ENCODE data around the gene RTEL1.

The RTEL1 gene

GRCh38 chr20:63673951-63674350, 15.8 kb downstream of the RTEL1 start:
- no peak overlapping the region for H3K4me3 ChIP-seq (ENCODE audit: low read depth, low read length)
- no peak for DNase-seq (ENCODE audit: low read depth, low spot score)
- no peak for TF ChIP-seq CTCF (IDR thresholded peaks at IDR 0.05; ENCODE audit: low read depth, low read length)
- in situ Hi-C loops (cut with HindIII; ENCODE audit: low sequenced_read_pairs) = no loop called here

DNA sequence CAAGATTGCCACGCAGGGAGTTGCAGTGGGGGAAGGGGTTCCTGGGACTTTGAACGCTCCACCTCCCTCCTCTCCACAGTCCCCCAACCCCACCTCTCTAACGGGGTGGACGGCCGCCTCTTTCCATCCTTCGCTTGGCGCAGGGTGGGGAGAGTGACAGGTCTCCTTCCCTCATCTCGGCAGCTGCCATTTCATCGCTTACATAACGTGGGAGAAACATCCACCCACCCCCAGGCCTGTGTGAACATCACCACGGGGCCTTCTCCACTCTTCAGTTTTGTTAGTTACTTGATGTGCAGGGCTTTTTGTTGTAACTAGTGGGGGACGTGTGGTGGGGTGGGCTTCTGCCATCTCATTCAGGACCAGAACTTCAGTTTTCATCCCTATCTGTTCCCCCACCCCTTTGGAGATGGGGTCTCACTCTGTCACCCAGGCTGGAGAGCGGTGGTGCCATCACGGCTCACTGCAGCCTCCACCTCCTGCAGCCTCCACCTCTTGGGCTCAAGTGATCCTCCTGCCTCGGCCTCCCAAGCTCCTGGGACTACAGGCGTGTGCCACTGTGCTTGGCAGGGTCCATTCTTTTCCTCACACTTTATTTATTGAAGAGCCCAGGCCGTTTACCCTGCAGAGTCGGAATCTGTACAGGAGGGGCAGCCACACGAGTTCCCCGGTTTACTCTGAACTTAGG, 17.7 kb downstream of the RTEL1 start:
- no peak for DNase-seq (ENCODE audit: low read depth, low spot score)
- TF ChIP-seq CTCF (IDR thresholded peaks at IDR 0.05; ENCODE audit: low read depth, low read length) = no peak
- in situ Hi-C loops (cut with HindIII; ENCODE audit: low sequenced_read_pairs) = no loop called here
- no peak overlapping the region for H3K4me3 ChIP-seq (ENCODE audit: low read depth, low read length)

- TF ChIP-seq CTCF (IDR thresholded peaks at IDR 0.05; ENCODE audit: low read depth, low read length) = no peak
- no peak overlapping the region for H3K4me3 ChIP-seq (ENCODE audit: low read depth, low read length)
- DNase-seq (ENCODE audit: low read depth, low spot score) = no peak
- in situ Hi-C loops (cut with HindIII; ENCODE audit: low sequenced_read_pairs) = no loop called here
These were observed 20.0 kb downstream of the RTEL1 start for GRCh38 chr20:63678071-63678470.

- no peak overlapping the region for H3K4me3 ChIP-seq (ENCODE audit: low read depth, low read length)
- DNase-seq (ENCODE audit: low read depth, low spot score) = no peak
- in situ Hi-C loops (cut with HindIII; ENCODE audit: low sequenced_read_pairs) = no loop called here
- TF ChIP-seq CTCF (IDR thresholded peaks at IDR 0.05; ENCODE audit: low read depth, low read length) = no peak
These were observed 20.8 kb downstream of the RTEL1 start for GRCh38 chr20:63678667-63679465.

DNA sequence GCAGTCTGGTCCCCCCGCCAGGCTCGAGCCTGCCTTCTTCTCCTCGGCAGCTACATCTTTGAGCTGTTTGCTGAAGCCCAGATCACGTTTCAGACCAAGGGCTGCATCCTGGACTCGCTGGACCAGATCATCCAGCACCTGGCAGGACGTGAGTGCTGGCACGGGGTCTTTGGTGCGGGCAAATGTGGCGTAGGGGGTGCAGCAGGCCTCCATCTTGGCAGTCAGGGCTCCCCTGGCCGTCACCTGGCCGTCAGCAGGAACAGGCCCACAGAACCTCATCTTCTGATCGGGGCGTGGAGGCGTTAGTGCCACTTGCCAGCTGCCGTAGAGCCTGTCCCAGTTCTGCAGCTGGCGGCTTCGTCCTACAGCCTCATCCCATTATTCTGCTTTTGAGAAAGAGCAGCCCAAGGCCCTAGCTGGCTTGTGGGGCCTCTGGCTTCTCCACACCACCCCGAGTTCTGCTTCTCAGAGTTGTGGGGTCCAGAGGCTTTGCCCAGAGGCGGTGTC, 21.7 kb downstream of the RTEL1 start:
- H3K4me3 ChIP-seq (ENCODE audit: low read depth, low read length) = no peak overlapping the region
- DNase-seq (ENCODE audit: low read depth, low spot score) = no peak
- TF ChIP-seq CTCF (IDR thresholded peaks at IDR 0.05; ENCODE audit: low read depth, low read length) = no peak
- in situ Hi-C loops (cut with HindIII; ENCODE audit: low sequenced_read_pairs) = no loop called here

- H3K4me3 ChIP-seq (ENCODE audit: low read depth, low read length) = no peak overlapping the region
- in situ Hi-C loops (cut with HindIII; ENCODE audit: low sequenced_read_pairs) = no loop called here
- no peak for DNase-seq (ENCODE audit: low read depth, low spot score)
- TF ChIP-seq CTCF (IDR thresholded peaks at IDR 0.05; ENCODE audit: low read depth, low read length) = no peak
These were observed 22.3 kb downstream of the RTEL1 start for GRCh38 chr20:63680427-63680826.
